K562 (cell line): Measurements from ENCODE around the gene CD6. TPM values are rescaled to one million over a fixed set of nuclear protein-coding genes. Genes with fewer than 3 reads are reported as not detected.

Experiments used
- ARID4B ChIP-seq: sonication (generic); formaldehyde crosslinking; IDR thresholded peaks from 2 replicates; pipeline ENCODE4 v1.8.0; 2022; ENCODE audit warnings: mild to moderate bottlenecking, missing genetic modification reagents
- BDP1 ChIP-seq: IDR thresholded peaks from 3 replicates; pipeline ENCODE4 v1.6.1; 2011; ENCODE audit not compliant: insufficient read length, insufficient read depth
- CTBP1 ChIP-seq: fragments of 450-650 bp; IDR thresholded peaks from 2 replicates; pipeline ENCODE4 v1.6.1; 2016; ENCODE audit warnings: borderline replicate concordance
- GTF2F1 ChIP-seq: IDR thresholded peaks from 2 replicates; pipeline ENCODE4 v1.6.1; 2011; ENCODE audit warnings: low read depth, low read length, improper control_type of control experiment
- HMG20B ChIP-seq: fragments of 250-450 bp; sonication (Bioruptor Pico); IDR thresholded peaks from 2 replicates; pipeline ENCODE4 v1.5.0; 2021; ENCODE audit warnings: mild to moderate bottlenecking
- MTA2 ChIP-seq: fragments of 450-650 bp; IDR thresholded peaks from 2 replicates; pipeline ENCODE4 v1.6.1; 2016; ENCODE audit warnings: low read depth
- RAD21 ChIP-seq, 2 experiments: fragments of 250-450 bp in 1 of 2; fragments of 450-650 bp in 1 of 2; sonication (Bioruptor Pico) in 1 of 2; formaldehyde crosslinking in 1 of 2; IDR thresholded peaks in 1 of 2; conservative IDR thresholded peaks in 1 of 2; 2 replicates each; pipeline versions ENCODE4 v1.4.0 to v1.8.0; 2020 to 2022; ENCODE audit warnings: mild to moderate bottlenecking in 2 of 2, moderate library complexity in 1 of 2
- polyA plus RNA-seq, 8 experiments: library from polyadenylated mRNA; depleted of rRNA in 4 of 8; stranded (reverse) in 5 of 8; unstranded in 3 of 8; fragments of >200 nt; fragmentation: Nextera tagmentation in 2 of 8; fragmentation: Illumina TruSeq in 1 of 8; extraction: Ambion mirVana in 2 of 8; extraction: Trizol in 1 of 8; gene quantifications; 2 replicates each; pipeline versions ENCODE4 v1.2.1 to v1.2.3, GENCODE V29; 2011 to 2014; ENCODE audit warnings: inconsistent platforms in 1 of 8, missing spikeins in 1 of 8
- total RNA-seq, 7 experiments: library from RNA; depleted of rRNA in 6 of 7; stranded (reverse); fragments of >200 nt in 6 of 7; fragmentation: Illumina TruSeq in 2 of 7; extraction: Trizol in 2 of 7; gene quantifications; 2 replicates each; pipeline versions ENCODE4 v1.2.1 to v1.2.3, GENCODE V29; 2011 to 2021; ENCODE audit warnings: low replicate concordance in 1 of 7

CD6 gene
- total and polyA plus RNA-seq, 9 of the 15 experiments (the other 6 are each of a cell fraction or from before 2014, with no cell fraction given) = 0.84 TPM; not detected in 8

- no peak for TF ChIP-seq GTF2F1
- no peak for TF ChIP-seq HMG20B (CRISPR knock-in tag)
- TF ChIP-seq ARID4B (CRISPR knock-in tag) = no peak
- no peak for TF ChIP-seq BDP1
- no peak for TF ChIP-seq MTA2
- no peak for TF ChIP-seq CTBP1
- TF ChIP-seq RAD21 (CRISPR knock-in tag; conservative IDR thresholded peaks at IDR 0.05 in 1 of 2, IDR thresholded peaks at IDR 0.05 in 1 of 2) = no peak
Measured at GRCh38 chr11:61067782-61068446, 96.4 kb downstream of the CD6 start (continued).
